H9 (cell line): ENCODE results near the gene TMCC2. TPM values are rescaled to one million over a fixed set of nuclear protein-coding genes. Genes with fewer than 3 reads are reported as not detected.

Experiments
- DNase-seq: peaks from one replicate; pipeline ENCODE4 v3.0.0-alpha.2; 2017
- H2AFZ ChIP-seq: one replicate; pipeline ENCODE4 v1.6.1; 2013; ENCODE audit warnings: mild to moderate bottlenecking, low read length, control low read depth, moderate library complexity
- H2AK5ac ChIP-seq: 2 replicates; pipeline ENCODE4 v1.6.1; 2013; ENCODE audit warnings: low read length, control low read depth, mixed read lengths; ENCODE audit not compliant: insufficient read length
- H2BK120ac ChIP-seq: one replicate; pipeline ENCODE4 v1.6.1; 2013; ENCODE audit warnings: low read depth, mild to moderate bottlenecking, low read length, control low read depth, inconsistent platforms; ENCODE audit not compliant: poor library complexity, severe bottlenecking
- H2BK12ac ChIP-seq: 2 replicates; pipeline ENCODE4 v1.6.1; 2013; ENCODE audit warnings: low read length, control low read depth, mixed read lengths, low read depth; ENCODE audit not compliant: insufficient read length
- H2BK15ac ChIP-seq: 2 replicates; pipeline ENCODE4 v1.6.1; 2013; ENCODE audit warnings: low read depth, low read length, control low read depth
- H2BK20ac ChIP-seq: one replicate; pipeline ENCODE4 v1.6.1; 2013; ENCODE audit warnings: low read depth, mild to moderate bottlenecking, low read length, control low read depth, inconsistent platforms; ENCODE audit not compliant: poor library complexity, severe bottlenecking
- H2BK5ac ChIP-seq: 2 replicates; pipeline ENCODE4 v1.6.1; 2013; ENCODE audit warnings: low read length, control low read depth, mixed read lengths; ENCODE audit not compliant: insufficient read length
- H3K14ac ChIP-seq: 2 replicates; pipeline ENCODE4 v1.6.1; 2013; ENCODE audit warnings: low read length, control low read depth; ENCODE audit not compliant: insufficient read depth
- H3K18ac ChIP-seq: 2 replicates; pipeline ENCODE4 v1.6.1; 2013; ENCODE audit warnings: low read depth, mild to moderate bottlenecking, mixed read lengths, low read length, control low read depth; ENCODE audit not compliant: insufficient read length
- H3K23ac ChIP-seq: 2 replicates; pipeline ENCODE4 v1.6.1; 2013; ENCODE audit warnings: low read length, control low read depth, mixed read lengths, low read depth; ENCODE audit not compliant: insufficient read length
- H3K23me2 ChIP-seq: 2 replicates; pipeline ENCODE4 v1.6.1; 2013; ENCODE audit warnings: low read depth, mild to moderate bottlenecking, mixed read lengths, low read length, control low read depth; ENCODE audit not compliant: insufficient read length, poor library complexity, severe bottlenecking
- H3K27ac ChIP-seq: 2 replicates; pipeline ENCODE4 v1.5.1; 2013; ENCODE audit warnings: low read length, control low read depth, mixed read lengths, low read depth; ENCODE audit not compliant: insufficient read length
- H3K27me3 ChIP-seq: 2 replicates; pipeline ENCODE4 v1.6.1; 2013; ENCODE audit warnings: low read length, control low read depth, inconsistent platforms; ENCODE audit not compliant: insufficient read depth
- H3K4ac ChIP-seq: 2 replicates; pipeline ENCODE4 v1.6.1; 2013; ENCODE audit warnings: low read depth, mild to moderate bottlenecking, control low read depth, inconsistent platforms, low read length, moderate library complexity
- H3K4me1 ChIP-seq: 2 replicates; pipeline ENCODE4 v1.6.1; 2013; ENCODE audit warnings: low read length, control low read depth, inconsistent platforms; ENCODE audit not compliant: insufficient read depth
- H3K4me2 ChIP-seq: 2 replicates; pipeline ENCODE4 v1.6.1; 2013; ENCODE audit warnings: low read length, control low read depth, mixed read lengths; ENCODE audit not compliant: insufficient read length, insufficient read depth
- H3K56ac ChIP-seq: 2 replicates; pipeline ENCODE4 v1.6.1; 2013; ENCODE audit warnings: low read depth, mild to moderate bottlenecking, mixed read lengths, low read length, control low read depth; ENCODE audit not compliant: insufficient read length
- H3K79me1 ChIP-seq: 2 replicates; pipeline ENCODE4 v1.6.1; 2013; ENCODE audit warnings: low read depth, mild to moderate bottlenecking, moderate library complexity, low read length, control low read depth, inconsistent platforms; ENCODE audit not compliant: insufficient read depth, poor library complexity, severe bottlenecking
- H3K79me2 ChIP-seq: 2 replicates; pipeline ENCODE4 v1.6.1; 2013; ENCODE audit warnings: low read length, control low read depth, inconsistent platforms; ENCODE audit not compliant: insufficient read depth
- H3K9ac ChIP-seq: 2 replicates; pipeline ENCODE4 v1.6.1; 2013; ENCODE audit warnings: low read length, control low read depth, mixed read lengths; ENCODE audit not compliant: insufficient read length; ENCODE audit errors: extremely low read depth
- H3K9me3 ChIP-seq: one replicate; pipeline ENCODE4 v1.6.1; 2013; ENCODE audit warnings: low read depth, low read length, inconsistent platforms; ENCODE audit not compliant: control insufficient read depth
- H3T11ph ChIP-seq: one replicate; pipeline ENCODE4 v1.6.1; 2013; ENCODE audit warnings: mild to moderate bottlenecking, low read length, control low read depth, inconsistent platforms
- H4K20me1 ChIP-seq: one replicate; pipeline ENCODE4 v1.6.1; 2013; ENCODE audit not compliant: control insufficient read depth, insufficient read length, insufficient read depth
- H4K5ac ChIP-seq: 2 replicates; pipeline ENCODE4 v1.6.1; 2013; ENCODE audit warnings: low read depth, mild to moderate bottlenecking, mixed read lengths, low read length, control low read depth; ENCODE audit not compliant: insufficient read length
- H4K8ac ChIP-seq: replicated peaks from 2 replicates; pipeline ENCODE4 v1.6.1; 2013; ENCODE audit warnings: low read length, control low read depth, mixed read lengths, low read depth; ENCODE audit not compliant: insufficient read length
- H4K91ac ChIP-seq: 2 replicates; pipeline ENCODE4 v1.6.1; 2013; ENCODE audit warnings: low read depth, mild to moderate bottlenecking, moderate library complexity, mixed read lengths, low read length, control low read depth; ENCODE audit not compliant: insufficient read length
- H3K27ac Mint-ChIP-seq, 3 experiments: 2 replicates in 2 of 3; 3 replicates in 1 of 3; pipeline ENCODE4 v1.8.0; 2020 to 2021; ENCODE audit warnings: mixed read lengths in 3 of 3, mild to moderate bottlenecking in 1 of 3, moderate library complexity in 1 of 3
- H3K27me3 Mint-ChIP-seq: 2 replicates; pipeline ENCODE4 v1.8.0; 2021; ENCODE audit warnings: low read depth, mild to moderate bottlenecking, moderate library complexity, mixed read lengths
- H3K36me3 Mint-ChIP-seq, 3 experiments: 2 replicates in 2 of 3; 3 replicates in 1 of 3; pipeline ENCODE4 v1.8.0; 2020 to 2021; ENCODE audit warnings: low read depth in 3 of 3, mixed read lengths in 3 of 3; ENCODE audit not compliant: insufficient read depth in 1 of 3
- H3K4me1 Mint-ChIP-seq, 2 experiments: 2 replicates each; pipeline ENCODE4 v1.8.0; 2020; ENCODE audit warnings: mixed read lengths in 2 of 2
- H3K4me3 Mint-ChIP-seq, 2 experiments: 2 replicates in 1 of 2; 3 replicates in 1 of 2; pipeline ENCODE4 v1.8.0; 2020 to 2021; ENCODE audit warnings: mild to moderate bottlenecking in 2 of 2, mixed read lengths in 2 of 2, moderate library complexity in 1 of 2
- H3K9me3 Mint-ChIP-seq, 2 experiments: 2 replicates in 1 of 2; 3 replicates in 1 of 2; pipeline ENCODE4 v1.8.0; 2020; ENCODE audit warnings: mild to moderate bottlenecking in 2 of 2, mixed read lengths in 2 of 2, moderate library complexity in 1 of 2
- WGBS: extraction: QIAGEN DNeasy Blood & Tissue Kit; methylation state at CpG from one replicate; pipeline ENCODE4 v1.1.7; 2013; ENCODE audit warnings: missing lambda C conversion rate, low lambda C conversion rate, mixed read lengths; ENCODE audit not compliant: insufficient read length; ENCODE audit errors: extremely low coverage; 5-methylcytosine and 5-hydroxymethylcytosine counted together
- total RNA-seq: library from RNA; stranded (reverse); gene quantifications from 2 replicates; pipeline ENCODE4 v1.2.1, GENCODE V29; 2021
- TF ChIP-seq, protein P1 (sequence below): fragments of 200-600 bp; sonication (generic); conservative IDR thresholded peaks from 3 replicates; pipeline ENCODE4 v1.8.0; 2021; ENCODE audit warnings: antibody characterized with exemption, mild to moderate bottlenecking

TMCC2 gene
- total RNA-seq, 1 experiment from 2014 or later, result 11.7 TPM

DNA sequence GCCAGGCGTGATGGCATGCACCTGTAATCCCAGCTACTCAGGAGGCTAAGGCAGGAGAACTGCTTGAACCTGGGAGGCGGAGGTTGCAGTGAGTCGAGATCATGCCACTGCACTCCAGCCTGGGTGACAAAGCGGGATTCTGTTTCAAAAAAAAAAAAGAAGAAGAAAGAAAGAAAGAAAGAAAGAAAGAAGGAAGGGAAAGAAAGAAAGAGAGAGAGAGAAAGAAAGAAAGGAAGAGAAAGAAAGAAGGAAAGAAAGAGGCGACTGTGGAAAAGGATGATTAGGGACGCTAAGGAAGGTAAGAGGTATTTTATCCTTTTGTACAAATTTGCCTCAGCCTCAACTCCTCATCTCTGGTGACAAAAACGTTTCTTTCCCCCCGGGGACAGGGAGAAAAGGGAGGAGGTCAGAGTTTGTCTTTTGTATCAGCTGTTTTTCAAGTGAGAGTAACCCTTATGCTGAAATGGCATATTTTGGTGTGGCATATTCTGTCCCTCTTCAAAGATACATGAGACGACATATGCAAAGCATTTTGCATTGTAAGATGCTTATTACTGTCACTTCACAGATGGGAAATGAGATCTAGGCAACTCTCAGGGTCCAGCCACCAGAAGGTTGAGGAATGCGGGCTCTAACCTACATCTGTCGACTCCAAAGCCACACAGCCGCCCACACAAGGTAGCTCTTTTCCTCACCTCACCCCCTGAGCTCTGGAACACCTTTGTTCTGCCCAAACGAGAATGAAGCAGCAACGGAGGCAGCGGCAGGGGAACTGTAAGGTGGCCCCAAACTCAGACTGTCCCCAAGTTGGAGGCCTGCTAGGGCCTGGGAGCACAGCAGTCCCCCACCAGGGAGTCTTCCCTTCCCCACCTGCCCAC, 55.8 kb downstream of the TMCC2 start:
- Histone ChIP-seq H4K91ac (peak overlapping the region; percentile 56), H2AK5ac (peak overlapping the region; percentile 12), H3K4me2 (no peak overlapping the region), H3K27me3 (no peaks in the 10 kb centered on the region), H2BK12ac (no peak overlapping the region), H3K18ac (no peak overlapping the region), H3K79me1 (no peaks in the 10 kb centered on the region), H2BK15ac (no peak overlapping the region), H3T11ph (no peak overlapping the region), H3K79me2 (no peaks in the 10 kb centered on the region), H3K56ac (no peak overlapping the region), H2BK5ac (no peak overlapping the region), H3K4ac (no peak overlapping the region), H4K5ac (no peak overlapping the region), H3K9me3 (no peaks in the 10 kb centered on the region), H2AFZ (no peak overlapping the region), H4K8ac (no peak overlapping the region), H3K9ac (no peak overlapping the region), H3K23me2 (no peaks in the 10 kb centered on the region), H4K20me1 (peaks cover 2% of the 10 kb centered on the region), H3K14ac (no peak overlapping the region), H3K27ac (no peak overlapping the region), H3K23ac (no peak overlapping the region), H3K4me1 (peaks cover 6% of the 10 kb centered on the region; the same call in 1 of the 2 replicates), H2BK120ac (no peak overlapping the region), H2BK20ac (no peak overlapping the region)
- Mint-ChIP-seq H3K9me3 (peaks cover 0 to 2% of the 10 kb centered on the region in 2 experiments; a peak in 2 of 5 replicates), H3K36me3 (no peaks in the 10 kb centered on the region; a peak in 2 of 7 replicates), H3K27ac (peak overlapping the region; percentile 65 to 91 (median 76); a peak in 5 of 7 replicates), H3K27me3 (no peaks in the 10 kb centered on the region; the same call in 1 of the 2 replicates), H3K4me1 (peaks cover 57 to 66% of the 10 kb centered on the region in 2 experiments), H3K4me3 (no peak overlapping the region)
- no CpG with 5 or more reads among the region's 15 CpGs for WGBS
- DNase-seq, result no peak
- TF ChIP-seq, protein P1, sequence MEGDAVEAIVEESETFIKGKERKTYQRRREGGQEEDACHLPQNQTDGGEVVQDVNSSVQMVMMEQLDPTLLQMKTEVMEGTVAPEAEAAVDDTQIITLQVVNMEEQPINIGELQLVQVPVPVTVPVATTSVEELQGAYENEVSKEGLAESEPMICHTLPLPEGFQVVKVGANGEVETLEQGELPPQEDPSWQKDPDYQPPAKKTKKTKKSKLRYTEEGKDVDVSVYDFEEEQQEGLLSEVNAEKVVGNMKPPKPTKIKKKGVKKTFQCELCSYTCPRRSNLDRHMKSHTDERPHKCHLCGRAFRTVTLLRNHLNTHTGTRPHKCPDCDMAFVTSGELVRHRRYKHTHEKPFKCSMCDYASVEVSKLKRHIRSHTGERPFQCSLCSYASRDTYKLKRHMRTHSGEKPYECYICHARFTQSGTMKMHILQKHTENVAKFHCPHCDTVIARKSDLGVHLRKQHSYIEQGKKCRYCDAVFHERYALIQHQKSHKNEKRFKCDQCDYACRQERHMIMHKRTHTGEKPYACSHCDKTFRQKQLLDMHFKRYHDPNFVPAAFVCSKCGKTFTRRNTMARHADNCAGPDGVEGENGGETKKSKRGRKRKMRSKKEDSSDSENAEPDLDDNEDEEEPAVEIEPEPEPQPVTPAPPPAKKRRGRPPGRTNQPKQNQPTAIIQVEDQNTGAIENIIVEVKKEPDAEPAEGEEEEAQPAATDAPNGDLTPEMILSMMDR, result no peak
